Hematopoietic multipotent progenitor cell (in vitro differentiated cells): Measurements from ENCODE around the gene DOC2B. TPM values are rescaled to one million over a fixed set of nuclear protein-coding genes. Genes with fewer than 3 reads are reported as not detected.
"Not testable (repeated sequence)": the region's sequence is repeated elsewhere in the genome, so short reads cannot be mapped to it uniquely, and the experiment has no call there.

ENCODE experiments used
- DNase-seq, 3 donors: peaks; one replicate each; pipeline ENCODE4 v3.0.0-alpha.2; 2011 to 2015; ENCODE audit warnings: low read depth in 2 of 3, low spot score in 2 of 3
- total RNA-seq: library from RNA; depleted of rRNA; stranded (reverse); fragments of >200 nt; gene quantifications from one replicate; pipeline ENCODE4 v1.2.3, GENCODE V29; 2012

The DOC2B gene
- total RNA-seq, 1 donor, result 1.1 TPM

- no peak for DNase-seq
These were observed 12.0 kb upstream of the DOC2B start for GRCh38 chr17:193426-193810.

- DNase-seq, result peak in 1 of 3 donors; percentile 19
These were observed 11.4 kb upstream of the DOC2B start for GRCh38 chr17:192666-193425.

GRCh38 chr17:189444-189843 lies 8.0 kb upstream of the DOC2B start:
- no peak for DNase-seq

GRCh38 chr17:187130-187529 lies 5.7 kb upstream of the DOC2B start:
- no peak for DNase-seq

GRCh38 chr17:185445-186138 lies 4.1 kb upstream of the DOC2B start:
- DNase-seq, result peak in 1 of 3 donors; percentile 67

GRCh38 chr17:183021-183420 lies 1.6 kb upstream of the DOC2B start:
- DNase-seq, result no peak

- DNase-seq, result no peak
These were observed 751 bp upstream of the DOC2B start for GRCh38 chr17:182050-182751.

- DNase-seq, result no peak
These were observed 837 bp downstream of the DOC2B start for GRCh38 chr17:180381-181244.

- DNase-seq, result no peak
These were observed 1.6 kb downstream of the DOC2B start for GRCh38 chr17:179781-180380.

GRCh38 chr17:179066-179432 lies 2.4 kb downstream of the DOC2B start:
- no peak for DNase-seq

GRCh38 chr17:178292-179065 lies 3.0 kb downstream of the DOC2B start:
- DNase-seq, result no peak

GRCh38 chr17:177762-178161 lies 3.7 kb downstream of the DOC2B start:
- DNase-seq, result no peak

GRCh38 chr17:177155-177554 lies 4.3 kb downstream of the DOC2B start:
- no peak for DNase-seq

GRCh38 chr17:173166-173911 lies 8.1 kb downstream of the DOC2B start:
- no peak for DNase-seq

GRCh38 chr17:172401-172800 lies 9.0 kb downstream of the DOC2B start:
- DNase-seq, result no peak

GRCh38 chr17:171871-172270 lies 9.6 kb downstream of the DOC2B start:
- no peak for DNase-seq

GRCh38 chr17:170130-170670 lies 11.2 kb downstream of the DOC2B start:
- no peak for DNase-seq

GRCh38 chr17:168614-169013 lies 12.8 kb downstream of the DOC2B start:
- DNase-seq, result not testable (repeated sequence)

GRCh38 chr17:165939-166338 lies 15.5 kb downstream of the DOC2B start:
- no peak for DNase-seq
